C4-2B (cell line): ENCODE measurements around the gene CCDC185.

Experiments used
- ZFX ChIP-seq: fragments of 450-650 bp; IDR thresholded peaks from 2 replicates; pipeline ENCODE4 v1.6.1; 2017
- TF ChIP-seq, protein P1 (sequence below): fragments of 450-650 bp; conservative IDR thresholded peaks from 2 replicates; pipeline ENCODE4 v1.5.1; 2017; ENCODE audit warnings: mild to moderate bottlenecking

DNA sequence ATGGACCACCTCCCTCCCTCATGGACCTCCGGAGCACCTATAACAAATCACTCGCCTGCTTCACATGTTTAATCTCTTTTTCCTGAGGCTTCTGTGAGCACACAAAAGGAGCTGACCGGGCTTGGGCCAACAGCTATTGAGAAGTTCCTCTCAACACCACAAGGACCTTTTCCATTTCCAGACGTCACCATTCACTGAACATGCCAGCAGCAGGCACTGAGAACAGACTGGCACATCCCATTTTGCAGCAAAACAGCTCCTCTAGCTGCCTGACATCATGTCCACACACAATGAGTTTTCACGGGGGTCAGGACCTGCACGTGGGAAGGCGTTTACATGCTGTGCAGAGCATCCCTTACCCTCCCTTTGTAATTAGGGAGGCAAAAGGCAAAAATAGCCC lies 40.3 kb upstream of the CCDC185 start:
- TF ChIP-seq, protein P1, sequence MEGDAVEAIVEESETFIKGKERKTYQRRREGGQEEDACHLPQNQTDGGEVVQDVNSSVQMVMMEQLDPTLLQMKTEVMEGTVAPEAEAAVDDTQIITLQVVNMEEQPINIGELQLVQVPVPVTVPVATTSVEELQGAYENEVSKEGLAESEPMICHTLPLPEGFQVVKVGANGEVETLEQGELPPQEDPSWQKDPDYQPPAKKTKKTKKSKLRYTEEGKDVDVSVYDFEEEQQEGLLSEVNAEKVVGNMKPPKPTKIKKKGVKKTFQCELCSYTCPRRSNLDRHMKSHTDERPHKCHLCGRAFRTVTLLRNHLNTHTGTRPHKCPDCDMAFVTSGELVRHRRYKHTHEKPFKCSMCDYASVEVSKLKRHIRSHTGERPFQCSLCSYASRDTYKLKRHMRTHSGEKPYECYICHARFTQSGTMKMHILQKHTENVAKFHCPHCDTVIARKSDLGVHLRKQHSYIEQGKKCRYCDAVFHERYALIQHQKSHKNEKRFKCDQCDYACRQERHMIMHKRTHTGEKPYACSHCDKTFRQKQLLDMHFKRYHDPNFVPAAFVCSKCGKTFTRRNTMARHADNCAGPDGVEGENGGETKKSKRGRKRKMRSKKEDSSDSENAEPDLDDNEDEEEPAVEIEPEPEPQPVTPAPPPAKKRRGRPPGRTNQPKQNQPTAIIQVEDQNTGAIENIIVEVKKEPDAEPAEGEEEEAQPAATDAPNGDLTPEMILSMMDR = no peak
- TF ChIP-seq ZFX = no peak
